DND-41 (cell line): ENCODE measurements around the gene SULF2.

Experiments used
- ATAC-seq: fragments of 200-7000 bp; cut with Tn5 transposase; 3 replicates; pipeline ENCODE4 v1.9.1; 2021; ENCODE audit warnings: low read depth; ENCODE audit not compliant: insufficient read depth
- DNase-seq: peaks from one replicate; pipeline ENCODE4 v3.0.0-alpha.2; 2020
- H2AFZ ChIP-seq: 2 replicates; pipeline ENCODE4 v1.6.0; 2012; ENCODE audit warnings: low read depth, low read length
- H3K27ac ChIP-seq: 2 replicates; pipeline ENCODE4 v1.5.1; 2012; ENCODE audit warnings: low read length, inconsistent platforms
- H3K27me3 ChIP-seq: fragments of 200-600 bp; sonication (generic); 2 replicates; pipeline ENCODE4 v1.6.0; 2012; ENCODE audit warnings: low read length, mild to moderate bottlenecking, inconsistent platforms; ENCODE audit not compliant: insufficient read depth, poor library complexity
- H3K36me3 ChIP-seq: 2 replicates; pipeline ENCODE4 v1.5.1; 2012; ENCODE audit warnings: low read length, inconsistent platforms; ENCODE audit not compliant: insufficient read depth
- H3K4me1 ChIP-seq: 2 replicates; pipeline ENCODE4 v1.5.1; 2012; ENCODE audit warnings: mild to moderate bottlenecking, low read length; ENCODE audit not compliant: insufficient read depth
- H3K4me2 ChIP-seq: 2 replicates; pipeline ENCODE4 v1.6.0; 2012; ENCODE audit warnings: mild to moderate bottlenecking, moderate library complexity, low read length, inconsistent platforms; ENCODE audit not compliant: insufficient read depth
- H3K4me3 ChIP-seq, 2 experiments: fragments of 200-600 bp in 1 of 2; shearing (Covaris generic) in 1 of 2; 2 replicates each; pipeline ENCODE4 v1.5.1; 2012 to 2016; ENCODE audit warnings: inconsistent platforms in 2 of 2, low read length in 2 of 2, mild to moderate bottlenecking in 2 of 2, low read depth in 1 of 2, moderate library complexity in 1 of 2
- H3K79me2 ChIP-seq: 2 replicates; pipeline ENCODE4 v1.6.0; 2012; ENCODE audit warnings: low read length, inconsistent platforms; ENCODE audit not compliant: insufficient read depth
- H3K9ac ChIP-seq: 2 replicates; pipeline ENCODE4 v1.6.0; 2012; ENCODE audit warnings: low read depth, mild to moderate bottlenecking, inconsistent platforms, low read length, moderate library complexity
- H3K9me3 ChIP-seq: 2 replicates; pipeline ENCODE4 v1.5.1; 2012; ENCODE audit warnings: low read length, moderate library complexity, mild to moderate bottlenecking, inconsistent platforms; ENCODE audit not compliant: insufficient read depth, severe bottlenecking
- H4K20me1 ChIP-seq: 2 replicates; pipeline ENCODE4 v1.6.0; 2012; ENCODE audit warnings: low read length; ENCODE audit not compliant: insufficient read depth
- CTCF ChIP-seq: IDR thresholded peaks from 2 replicates; pipeline ENCODE4 v1.5.1; 2012; ENCODE audit warnings: borderline replicate concordance, low read length, moderate library complexity, mild to moderate bottlenecking; ENCODE audit not compliant: poor library complexity, severe bottlenecking; ENCODE audit errors: extremely low read depth
- EZH2 ChIP-seq: IDR thresholded peaks from 3 replicates; pipeline ENCODE4 v1.6.1; 2012; ENCODE audit warnings: borderline replicate concordance, low read depth, mild to moderate bottlenecking, moderate library complexity, low read length, inconsistent platforms; ENCODE audit not compliant: severe bottlenecking

Gene SULF2

GRCh38 chr20:47781632-47782031 is 3.6 kb downstream of the SULF2 start:
- Histone ChIP-seq H3K4me2 (no peak overlapping the region), H3K27ac (no peak overlapping the region), H3K79me2 (no peaks in the 10 kb centered on the region), H3K9me3 (no peaks in the 10 kb centered on the region), H2AFZ (no peak overlapping the region), H3K9ac (no peak overlapping the region), H3K4me1 (no peaks in the 10 kb centered on the region), H3K27me3 (peaks cover 9% of the 10 kb centered on the region), H4K20me1 (no peaks in the 10 kb centered on the region), H3K36me3 (no peaks in the 10 kb centered on the region), H3K4me3 (no peak overlapping the region)
- TF ChIP-seq EZH2, result no peak
- no peak for TF ChIP-seq CTCF
- no peak for DNase-seq
- no peak for ATAC-seq

GRCh38 chr20:47780720-47781389 is 4.4 kb downstream of the SULF2 start:
- TF ChIP-seq CTCF (peak; percentile 19), EZH2 (no peak)
- Histone ChIP-seq H3K4me2 (no peak overlapping the region), H2AFZ (no peak overlapping the region), H3K27me3 (peaks cover 2% of the 10 kb centered on the region), H3K4me1 (no peaks in the 10 kb centered on the region), H3K36me3 (no peaks in the 10 kb centered on the region), H3K9me3 (no peaks in the 10 kb centered on the region), H3K4me3 (no peak overlapping the region), H3K79me2 (no peaks in the 10 kb centered on the region), H3K9ac (no peak overlapping the region), H4K20me1 (no peaks in the 10 kb centered on the region), H3K27ac (no peak overlapping the region)
- DNase-seq (no peak), ATAC-seq (no peak)

GRCh38 chr20:47778398-47779354 is 6.6 kb downstream of the SULF2 start:
- no peaks in the 10 kb centered on the region for H3K36me3 ChIP-seq
- no peak overlapping the region for H2AFZ ChIP-seq
- ATAC-seq, result no peak
- no peak overlapping the region for H3K9ac ChIP-seq
- H4K20me1 ChIP-seq, result no peaks in the 10 kb centered on the region
- H3K4me3 ChIP-seq, result no peak overlapping the region
- no peaks in the 10 kb centered on the region for H3K27me3 ChIP-seq
- no peak overlapping the region for H3K27ac ChIP-seq
- H3K79me2 ChIP-seq, result no peaks in the 10 kb centered on the region
- no peak for TF ChIP-seq EZH2
- no peak for TF ChIP-seq CTCF
- DNase-seq, result no peak
- no peak overlapping the region for H3K4me2 ChIP-seq
- no peaks in the 10 kb centered on the region for H3K4me1 ChIP-seq
- no peaks in the 10 kb centered on the region for H3K9me3 ChIP-seq
